Measurements from ENCODE around the gene KCNQ1. TPM values are rescaled to one million over a fixed set of nuclear protein-coding genes. Genes with fewer than 3 reads are reported as not detected.

Gene KCNQ1
- polyA plus RNA-seq, 1 of the 3 experiments (the other 2 are of a cell fraction), result 0.05 TPM

GRCh38 chr11:2867722-2868505 is 423.1 kb downstream of the KCNQ1 start:
- 81% methylated on average over 24 of the region's 25 CpGs for WGBS (ENCODE audit: low lambda C conversion rate)
- DNase-seq, result no peak
- Histone ChIP-seq H3K79me2 (ENCODE audit: insufficient read depth) (no peaks in the 10 kb centered on the region), H3K9me3 (no peaks in the 10 kb centered on the region), H3K9ac (no peak overlapping the region), H3K4me2 (no peak overlapping the region), H3K4me3 (ENCODE audit: low read depth in 2 of 2, low read length in 1 of 2) (no peak overlapping the region), H3K4me1 (ENCODE audit: control insufficient read depth in 1 of 2, insufficient read depth in 2 of 2, low read depth in 1 of 2, low read length in 1 of 2) (peaks cover 0 to 7% of the 10 kb centered on the region in 2 experiments; a peak in 1 of 4 replicates), H3F3A (replicated peaks; ENCODE audit: insufficient read depth) (no peaks in the 10 kb centered on the region), H3K27ac (ENCODE audit: low read depth in 2 of 2, low read length in 1 of 2) (peak overlapping the region in 1 of 2 experiments; percentile 11; a peak in 1 of 4 replicates), H3K27me3 (ENCODE audit: insufficient read depth) (no peaks in the 10 kb centered on the region), H3K36me3 (replicated peaks in 1 of 2; ENCODE audit: control insufficient read depth in 1 of 2, insufficient read depth in 2 of 2, low read length in 1 of 2) (no peaks in the 10 kb centered on the region), H3K9me2 (no peaks in the 10 kb centered on the region), H2AFZ (ENCODE audit: low read depth) (no peak overlapping the region), H4K20me1 (ENCODE audit: insufficient read depth) (no peaks in the 10 kb centered on the region)
- TF ChIP-seq CHD2 (IDR thresholded peaks at IDR 0.05; ENCODE audit: low read length, partially characterized antibody) (no peak), EZH2phosphoT487 (IDR thresholded peaks at IDR 0.05; ENCODE audit: borderline replicate concordance, low read depth) (no peak), TEAD4 (IDR thresholded peaks at IDR 0.05; ENCODE audit: borderline replicate concordance, insufficient read depth) (no peak)
- ChIA-PET POLR2A (no interaction called here), CTCF (interaction anchor here (1.4 kb wide), 1 partner anchor 335 kb away, joined by 7 read pairs; no protein-coding TSS in a partner anchor)

DNA sequence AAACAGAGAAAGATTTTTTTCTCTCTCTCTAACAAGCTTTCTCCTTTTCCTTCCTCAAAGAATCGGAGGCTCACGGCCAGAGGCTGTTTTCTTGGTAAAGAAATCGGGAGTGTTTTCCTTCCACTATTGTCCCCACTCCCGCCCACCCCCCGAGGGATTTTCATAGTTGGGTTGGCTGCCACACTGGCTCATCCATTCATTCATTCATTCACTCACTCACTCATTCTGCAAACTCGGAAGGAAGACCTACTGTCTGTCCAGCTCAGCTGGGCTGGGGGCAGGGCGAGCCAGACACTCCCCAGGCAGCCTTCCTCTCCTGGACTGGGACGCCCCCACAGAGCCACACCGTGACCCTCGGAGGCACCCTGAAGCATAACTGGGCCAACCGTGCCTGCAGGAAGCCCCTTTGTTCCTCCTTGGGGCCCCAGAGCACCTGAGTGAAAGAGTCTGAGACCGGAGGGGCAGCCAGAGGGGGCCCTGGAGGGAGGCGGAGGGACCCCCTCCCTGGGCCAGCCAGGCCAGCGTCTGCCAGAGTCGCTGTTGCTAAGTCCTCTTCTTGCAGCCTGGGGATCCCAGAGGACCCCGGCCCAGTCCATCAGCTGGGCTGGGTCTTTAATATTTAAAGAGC is 423.8 kb downstream of the KCNQ1 start:
- Histone ChIP-seq H2AFZ (ENCODE audit: low read depth) (no peak overlapping the region), H3K9ac (no peak overlapping the region), H3K9me3 (no peaks in the 10 kb centered on the region), H3K4me3 (ENCODE audit: low read depth in 2 of 2, low read length in 1 of 2) (no peak overlapping the region), H3K79me2 (ENCODE audit: insufficient read depth) (no peaks in the 10 kb centered on the region), H3F3A (replicated peaks; ENCODE audit: insufficient read depth) (no peaks in the 10 kb centered on the region), H3K9me2 (no peaks in the 10 kb centered on the region), H3K36me3 (replicated peaks in 1 of 2; ENCODE audit: control insufficient read depth in 1 of 2, insufficient read depth in 2 of 2, low read length in 1 of 2) (no peaks in the 10 kb centered on the region), H4K20me1 (ENCODE audit: insufficient read depth) (no peaks in the 10 kb centered on the region), H3K4me2 (no peak overlapping the region), H3K4me1 (ENCODE audit: control insufficient read depth in 1 of 2, insufficient read depth in 2 of 2, low read depth in 1 of 2, low read length in 1 of 2) (peaks cover 0 to 7% of the 10 kb centered on the region in 2 experiments; a peak in 1 of 4 replicates), H3K27me3 (ENCODE audit: insufficient read depth) (no peaks in the 10 kb centered on the region), H3K27ac (ENCODE audit: low read depth in 2 of 2, low read length in 1 of 2) (no peak overlapping the region)
- CTCF ChIA-PET, result interaction anchor here (1.4 kb wide), 1 partner anchor 336 kb away, joined by 7 read pairs; no protein-coding TSS in a partner anchor
- WGBS (ENCODE audit: low lambda C conversion rate), result 65% methylated on average over 13 of the region's 16 CpGs
- DNase-seq, result no peak
- POLR2A ChIA-PET, result no interaction called here
- no peak for TF ChIP-seq POLR2AphosphoS5 (IDR thresholded peaks at IDR 0.05; ENCODE audit: low read depth, low read length)
- TF ChIP-seq USF1 (IDR thresholded peaks at IDR 0.05; ENCODE audit: borderline replicate concordance, low read depth), result no peak
- TF ChIP-seq IRF3 (IDR thresholded peaks at IDR 0.05; ENCODE audit: low read depth, low read length), result no peak
- no peak for TF ChIP-seq CTCF (IDR thresholded peaks at IDR 0.05)
- no peak for TF ChIP-seq TAF1 (IDR thresholded peaks at IDR 0.05; ENCODE audit: borderline replicate concordance, low read depth, low read length)
- no peak for TF ChIP-seq CHD2 (IDR thresholded peaks at IDR 0.05; ENCODE audit: low read length, partially characterized antibody)
- TF ChIP-seq GABPA (IDR thresholded peaks at IDR 0.05; ENCODE audit: low read depth), result no peak
- TF ChIP-seq PBX3 (IDR thresholded peaks at IDR 0.05), result no peak
- TF ChIP-seq YY1 (IDR thresholded peaks at IDR 0.05; ENCODE audit: low read depth), result no peak
- TF ChIP-seq, protein P1, sequence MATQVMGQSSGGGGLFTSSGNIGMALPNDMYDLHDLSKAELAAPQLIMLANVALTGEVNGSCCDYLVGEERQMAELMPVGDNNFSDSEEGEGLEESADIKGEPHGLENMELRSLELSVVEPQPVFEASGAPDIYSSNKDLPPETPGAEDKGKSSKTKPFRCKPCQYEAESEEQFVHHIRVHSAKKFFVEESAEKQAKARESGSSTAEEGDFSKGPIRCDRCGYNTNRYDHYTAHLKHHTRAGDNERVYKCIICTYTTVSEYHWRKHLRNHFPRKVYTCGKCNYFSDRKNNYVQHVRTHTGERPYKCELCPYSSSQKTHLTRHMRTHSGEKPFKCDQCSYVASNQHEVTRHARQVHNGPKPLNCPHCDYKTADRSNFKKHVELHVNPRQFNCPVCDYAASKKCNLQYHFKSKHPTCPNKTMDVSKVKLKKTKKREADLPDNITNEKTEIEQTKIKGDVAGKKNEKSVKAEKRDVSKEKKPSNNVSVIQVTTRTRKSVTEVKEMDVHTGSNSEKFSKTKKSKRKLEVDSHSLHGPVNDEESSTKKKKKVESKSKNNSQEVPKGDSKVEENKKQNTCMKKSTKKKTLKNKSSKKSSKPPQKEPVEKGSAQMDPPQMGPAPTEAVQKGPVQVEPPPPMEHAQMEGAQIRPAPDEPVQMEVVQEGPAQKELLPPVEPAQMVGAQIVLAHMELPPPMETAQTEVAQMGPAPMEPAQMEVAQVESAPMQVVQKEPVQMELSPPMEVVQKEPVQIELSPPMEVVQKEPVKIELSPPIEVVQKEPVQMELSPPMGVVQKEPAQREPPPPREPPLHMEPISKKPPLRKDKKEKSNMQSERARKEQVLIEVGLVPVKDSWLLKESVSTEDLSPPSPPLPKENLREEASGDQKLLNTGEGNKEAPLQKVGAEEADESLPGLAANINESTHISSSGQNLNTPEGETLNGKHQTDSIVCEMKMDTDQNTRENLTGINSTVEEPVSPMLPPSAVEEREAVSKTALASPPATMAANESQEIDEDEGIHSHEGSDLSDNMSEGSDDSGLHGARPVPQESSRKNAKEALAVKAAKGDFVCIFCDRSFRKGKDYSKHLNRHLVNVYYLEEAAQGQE (IDR thresholded peaks at IDR 0.05; ENCODE audit: low read depth, low read length), result no peak
- TF ChIP-seq, protein P2, sequence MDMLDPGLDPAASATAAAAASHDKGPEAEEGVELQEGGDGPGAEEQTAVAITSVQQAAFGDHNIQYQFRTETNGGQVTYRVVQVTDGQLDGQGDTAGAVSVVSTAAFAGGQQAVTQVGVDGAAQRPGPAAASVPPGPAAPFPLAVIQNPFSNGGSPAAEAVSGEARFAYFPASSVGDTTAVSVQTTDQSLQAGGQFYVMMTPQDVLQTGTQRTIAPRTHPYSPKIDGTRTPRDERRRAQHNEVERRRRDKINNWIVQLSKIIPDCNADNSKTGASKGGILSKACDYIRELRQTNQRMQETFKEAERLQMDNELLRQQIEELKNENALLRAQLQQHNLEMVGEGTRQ (IDR thresholded peaks at IDR 0.05; ENCODE audit: borderline replicate concordance, low read depth, low read length), result no peak
- TF ChIP-seq NRF1 (IDR thresholded peaks at IDR 0.05; ENCODE audit: low read depth, low read length), result no peak

Measured in SK-N-SH (cell line).